Measurements from ENCODE around the gene LUZP2.

DNA sequence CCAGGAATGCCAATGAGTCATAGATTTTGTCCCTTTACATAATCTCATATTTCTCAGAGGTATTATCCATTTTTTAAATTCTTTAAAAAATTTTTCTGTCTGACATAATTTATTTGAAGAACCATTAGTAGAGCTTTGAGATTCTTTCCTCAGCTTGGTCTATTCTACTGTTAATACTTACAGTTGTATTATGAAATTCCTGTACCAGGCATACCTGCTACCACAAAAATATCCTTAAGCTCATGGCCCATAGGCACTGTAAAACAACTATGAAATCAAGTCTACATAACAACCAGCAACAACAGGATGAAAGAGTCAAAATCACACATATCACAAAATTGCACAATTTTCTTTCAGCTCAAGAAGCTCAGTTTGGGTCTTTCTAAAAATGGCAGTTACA lies 541.3 kb downstream of the LUZP2 start:
- TF ChIP-seq, protein P1, sequence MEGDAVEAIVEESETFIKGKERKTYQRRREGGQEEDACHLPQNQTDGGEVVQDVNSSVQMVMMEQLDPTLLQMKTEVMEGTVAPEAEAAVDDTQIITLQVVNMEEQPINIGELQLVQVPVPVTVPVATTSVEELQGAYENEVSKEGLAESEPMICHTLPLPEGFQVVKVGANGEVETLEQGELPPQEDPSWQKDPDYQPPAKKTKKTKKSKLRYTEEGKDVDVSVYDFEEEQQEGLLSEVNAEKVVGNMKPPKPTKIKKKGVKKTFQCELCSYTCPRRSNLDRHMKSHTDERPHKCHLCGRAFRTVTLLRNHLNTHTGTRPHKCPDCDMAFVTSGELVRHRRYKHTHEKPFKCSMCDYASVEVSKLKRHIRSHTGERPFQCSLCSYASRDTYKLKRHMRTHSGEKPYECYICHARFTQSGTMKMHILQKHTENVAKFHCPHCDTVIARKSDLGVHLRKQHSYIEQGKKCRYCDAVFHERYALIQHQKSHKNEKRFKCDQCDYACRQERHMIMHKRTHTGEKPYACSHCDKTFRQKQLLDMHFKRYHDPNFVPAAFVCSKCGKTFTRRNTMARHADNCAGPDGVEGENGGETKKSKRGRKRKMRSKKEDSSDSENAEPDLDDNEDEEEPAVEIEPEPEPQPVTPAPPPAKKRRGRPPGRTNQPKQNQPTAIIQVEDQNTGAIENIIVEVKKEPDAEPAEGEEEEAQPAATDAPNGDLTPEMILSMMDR (IDR thresholded peaks at IDR 0.05): no peak
- no peak for TF ChIP-seq POLR2A (IDR thresholded peaks at IDR 0.05)
